Measurements from ENCODE around the gene EXOC4. TPM values are rescaled to one million over a fixed set of nuclear protein-coding genes. Genes with fewer than 3 reads are reported as not detected.

Gene EXOC4
- total RNA-seq, 1 experiment from 2014 or later, result 91.9 TPM

DNA sequence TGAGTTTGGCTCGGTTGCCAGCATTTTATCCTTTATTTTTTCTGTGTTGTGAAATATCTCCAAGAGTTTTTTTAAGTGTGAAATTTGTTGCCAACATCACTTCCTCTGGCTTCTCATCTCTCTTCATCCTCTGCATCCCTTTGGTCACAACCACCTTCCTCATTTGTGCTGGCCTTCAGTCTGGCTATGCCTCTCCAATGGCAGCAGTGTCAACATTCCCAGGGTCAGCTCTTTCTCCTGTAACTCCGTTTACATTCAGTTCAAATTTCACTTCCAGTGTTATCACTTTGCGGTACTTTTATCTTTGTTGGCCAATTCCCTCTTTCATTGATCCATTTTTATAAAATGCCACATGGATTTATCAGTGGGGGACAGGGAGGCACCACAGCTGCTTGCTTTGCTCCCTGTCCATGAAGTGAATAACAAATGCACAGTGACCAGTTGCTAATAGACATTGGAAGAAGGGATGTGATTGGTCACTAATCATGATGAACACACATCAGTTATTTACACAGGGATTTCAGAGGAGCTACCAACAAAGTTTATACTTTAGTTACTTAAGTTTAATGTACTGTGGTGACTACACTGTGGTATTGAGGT lies 562.8 kb downstream of the EXOC4 start:
- Mint-ChIP-seq H3K27ac (ENCODE audit: unreplicated experiment) (peak overlapping the region; percentile 28), H3K4me3 (ENCODE audit: low read depth, unreplicated experiment) (no peak overlapping the region), H3K36me3 (ENCODE audit: insufficient read depth, unreplicated experiment) (no peaks in the 10 kb centered on the region), H3K27me3 (ENCODE audit: unreplicated experiment) (no peaks in the 10 kb centered on the region), H3K4me1 (ENCODE audit: low read depth, unreplicated experiment) (peaks cover 10% of the 10 kb centered on the region), H3K9me3 (ENCODE audit: low read depth, unreplicated experiment) (no peaks in the 10 kb centered on the region)
- DNase-seq, result no peak
- no TSS peak for BruUV-seq (replicated peaks)
- TF ChIP-seq, protein P1, sequence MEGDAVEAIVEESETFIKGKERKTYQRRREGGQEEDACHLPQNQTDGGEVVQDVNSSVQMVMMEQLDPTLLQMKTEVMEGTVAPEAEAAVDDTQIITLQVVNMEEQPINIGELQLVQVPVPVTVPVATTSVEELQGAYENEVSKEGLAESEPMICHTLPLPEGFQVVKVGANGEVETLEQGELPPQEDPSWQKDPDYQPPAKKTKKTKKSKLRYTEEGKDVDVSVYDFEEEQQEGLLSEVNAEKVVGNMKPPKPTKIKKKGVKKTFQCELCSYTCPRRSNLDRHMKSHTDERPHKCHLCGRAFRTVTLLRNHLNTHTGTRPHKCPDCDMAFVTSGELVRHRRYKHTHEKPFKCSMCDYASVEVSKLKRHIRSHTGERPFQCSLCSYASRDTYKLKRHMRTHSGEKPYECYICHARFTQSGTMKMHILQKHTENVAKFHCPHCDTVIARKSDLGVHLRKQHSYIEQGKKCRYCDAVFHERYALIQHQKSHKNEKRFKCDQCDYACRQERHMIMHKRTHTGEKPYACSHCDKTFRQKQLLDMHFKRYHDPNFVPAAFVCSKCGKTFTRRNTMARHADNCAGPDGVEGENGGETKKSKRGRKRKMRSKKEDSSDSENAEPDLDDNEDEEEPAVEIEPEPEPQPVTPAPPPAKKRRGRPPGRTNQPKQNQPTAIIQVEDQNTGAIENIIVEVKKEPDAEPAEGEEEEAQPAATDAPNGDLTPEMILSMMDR (IDR thresholded peaks at IDR 0.05; ENCODE audit: unreplicated experiment), result no peak
- intact Hi-C loops (cut with micrococcal nuclease; ENCODE audit: unreplicated experiment), result no loop called here
- CTCF ChIA-PET, result interaction anchor here (0.8 kb wide), 1 partner anchor 45 kb away, joined by 4 read pairs; no protein-coding TSS in a partner anchor

DNA sequence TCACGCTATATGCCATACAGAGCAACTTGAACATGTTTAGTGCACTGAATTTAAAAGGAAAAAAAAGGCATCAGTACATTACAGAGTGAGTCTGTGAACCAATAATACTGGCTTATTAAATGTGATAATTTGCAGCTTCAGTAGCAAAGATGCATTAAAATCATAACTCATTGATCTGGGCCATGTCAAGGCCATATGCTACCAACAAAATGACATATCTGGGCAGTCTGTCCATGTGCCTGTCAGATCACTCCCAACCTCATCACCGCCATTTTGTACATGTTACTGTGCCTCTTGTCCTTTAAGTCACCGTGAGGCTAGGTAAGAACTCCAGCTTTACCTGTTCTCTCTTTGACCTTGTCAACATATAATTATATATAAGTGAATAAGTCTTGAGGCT lies 566.8 kb downstream of the EXOC4 start:
- H3K4me3 Mint-ChIP-seq (ENCODE audit: low read depth, unreplicated experiment), result no peak overlapping the region
- peaks cover 10% of the 10 kb centered on the region for H3K4me1 Mint-ChIP-seq (ENCODE audit: low read depth, unreplicated experiment)
- BruUV-seq (replicated peaks), result no TSS peak
- intact Hi-C loops (cut with micrococcal nuclease; ENCODE audit: unreplicated experiment), result no loop called here
- TF ChIP-seq, protein P1 (IDR thresholded peaks at IDR 0.05; ENCODE audit: unreplicated experiment), result no peak
- no peaks in the 10 kb centered on the region for H3K36me3 Mint-ChIP-seq (ENCODE audit: insufficient read depth, unreplicated experiment)
- no peak overlapping the region for H3K27ac Mint-ChIP-seq (ENCODE audit: unreplicated experiment)
- CTCF ChIA-PET, result no interaction called here
- no peaks in the 10 kb centered on the region for H3K27me3 Mint-ChIP-seq (ENCODE audit: unreplicated experiment)
- DNase-seq, result no peak
- no peaks in the 10 kb centered on the region for H3K9me3 Mint-ChIP-seq (ENCODE audit: low read depth, unreplicated experiment)

DNA sequence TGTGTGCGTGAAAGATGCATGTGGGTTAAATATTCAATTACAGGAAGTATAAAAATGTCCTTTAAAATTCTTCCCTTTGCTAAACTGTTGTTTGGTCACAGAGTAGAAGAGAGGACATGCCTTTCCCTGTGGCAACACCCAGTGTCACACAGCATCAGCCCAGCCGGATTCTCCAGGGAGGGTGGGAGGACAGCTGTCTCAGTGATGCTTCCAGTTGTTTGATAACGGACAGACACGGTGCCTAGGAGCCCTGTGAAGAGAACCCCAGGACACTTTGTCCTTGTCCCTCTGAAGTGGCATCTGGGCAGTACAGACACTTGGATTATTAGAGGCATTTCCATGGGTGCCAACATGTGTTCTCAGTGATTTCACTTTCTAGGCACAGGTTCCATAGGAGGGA lies 567.7 kb downstream of the EXOC4 start:
- H3K36me3 Mint-ChIP-seq (ENCODE audit: insufficient read depth, unreplicated experiment), result no peaks in the 10 kb centered on the region
- no peak for DNase-seq
- BruUV-seq (replicated peaks), result no TSS peak
- intact Hi-C loops (cut with micrococcal nuclease; ENCODE audit: unreplicated experiment), result no loop called here
- H3K27ac Mint-ChIP-seq (ENCODE audit: unreplicated experiment), result no peak overlapping the region
- CTCF ChIA-PET, result no interaction called here
- H3K4me3 Mint-ChIP-seq (ENCODE audit: low read depth, unreplicated experiment), result no peak overlapping the region
- no peaks in the 10 kb centered on the region for H3K27me3 Mint-ChIP-seq (ENCODE audit: unreplicated experiment)
- H3K9me3 Mint-ChIP-seq (ENCODE audit: low read depth, unreplicated experiment), result no peaks in the 10 kb centered on the region
- TF ChIP-seq, protein P1 (IDR thresholded peaks at IDR 0.05; ENCODE audit: unreplicated experiment), result no peak
- H3K4me1 Mint-ChIP-seq (ENCODE audit: low read depth, unreplicated experiment), result peaks cover 6% of the 10 kb centered on the region

DNA sequence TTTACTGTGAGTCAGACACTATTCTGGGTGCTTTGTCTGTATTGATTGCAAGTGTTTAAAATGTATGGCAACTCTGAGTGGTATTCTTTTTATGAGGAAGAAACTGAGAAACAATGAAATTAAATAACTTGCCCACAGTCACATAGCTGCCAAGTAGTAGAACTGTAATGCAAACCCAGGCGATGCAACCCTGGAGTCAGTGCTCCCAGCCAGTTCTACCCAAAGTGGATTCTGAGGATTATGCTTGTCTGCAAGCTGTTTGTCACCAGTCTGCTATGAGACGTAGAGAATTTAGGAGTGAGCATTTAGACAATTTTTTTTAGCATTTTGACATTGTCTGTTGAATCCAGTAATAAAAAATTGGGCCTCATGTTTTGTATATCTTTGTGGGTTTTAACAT lies 568.3 kb downstream of the EXOC4 start:
- H3K9me3 Mint-ChIP-seq (ENCODE audit: low read depth, unreplicated experiment), result no peaks in the 10 kb centered on the region
- intact Hi-C loops (cut with micrococcal nuclease; ENCODE audit: unreplicated experiment), result no loop called here
- H3K27me3 Mint-ChIP-seq (ENCODE audit: unreplicated experiment), result no peaks in the 10 kb centered on the region
- no peak overlapping the region for H3K27ac Mint-ChIP-seq (ENCODE audit: unreplicated experiment)
- BruUV-seq (replicated peaks), result no TSS peak
- no peaks in the 10 kb centered on the region for H3K4me1 Mint-ChIP-seq (ENCODE audit: low read depth, unreplicated experiment)
- CTCF ChIA-PET, result no interaction called here
- TF ChIP-seq, protein P1 (IDR thresholded peaks at IDR 0.05; ENCODE audit: unreplicated experiment), result no peak
- no peaks in the 10 kb centered on the region for H3K36me3 Mint-ChIP-seq (ENCODE audit: insufficient read depth, unreplicated experiment)
- no peak for DNase-seq
- no peak overlapping the region for H3K4me3 Mint-ChIP-seq (ENCODE audit: low read depth, unreplicated experiment)

All from Calu3 (cell line).